Measurements from ENCODE around the gene MYOM1.

GRCh38 chr18:3148930-3149535, 70.7 kb downstream of the MYOM1 start:
- TF ChIP-seq CTCF (IDR thresholded peaks at IDR 0.05) (no peak), POLR2A (IDR thresholded peaks at IDR 0.05) (no peak)

Measured in uterus (tissue), 2 donors.